ENCODE results near the gene PRKAG2. TPM values are rescaled to one million over a fixed set of nuclear protein-coding genes. Genes with fewer than 3 reads are reported as not detected.

Gene PRKAG2
- total RNA-seq, 4 donors from 2014 or later, result 8.9 to 35.1 (median 13.6) TPM

GRCh38 chr7:151859111-151859947, 17.6 kb downstream of the PRKAG2 start:
- H3K27ac ChIP-seq, result no peak overlapping the region
- intact Hi-C loops (cut with DNase I), result no loop called here
- H3K4me1 ChIP-seq, result peaks cover 0 to 47% (median 11%) of the 10 kb centered on the region in 3 donors
- H3K4me3 ChIP-seq, result no peak overlapping the region
- peaks cover 0 to 9% (median 0%) of the 10 kb centered on the region in 3 donors for H3K36me3 ChIP-seq
- WGBS, 2 donors, result 78 to 88% methylated on average over 18 to 23 of the region's 28 CpGs
- TF ChIP-seq POLR2A (IDR thresholded peaks at IDR 0.05), result no peak
- no peak for TF ChIP-seq CTCF (IDR thresholded peaks at IDR 0.05)
- H3K9me3 ChIP-seq, result no peaks in the 10 kb centered on the region
- no peaks in the 10 kb centered on the region for H3K27me3 ChIP-seq
- no peak for DNase-seq

GRCh38 chr7:151858456-151858855, 18.5 kb downstream of the PRKAG2 start:
- H3K27ac ChIP-seq, result no peak overlapping the region
- no peaks in the 10 kb centered on the region for H3K27me3 ChIP-seq
- no peak for DNase-seq
- H3K9me3 ChIP-seq, result no peaks in the 10 kb centered on the region
- intact Hi-C loops (cut with DNase I), result no loop called here
- 91 to 93% methylated on average over 5 of the region's 5 CpGs for WGBS, 2 donors
- H3K36me3 ChIP-seq, result peaks cover 0 to 9% (median 0%) of the 10 kb centered on the region in 3 donors
- no peak for TF ChIP-seq CTCF (IDR thresholded peaks at IDR 0.05)
- TF ChIP-seq POLR2A (IDR thresholded peaks at IDR 0.05), result no peak
- peaks cover 0 to 44% (median 11%) of the 10 kb centered on the region in 3 donors for H3K4me1 ChIP-seq
- H3K4me3 ChIP-seq, result no peak overlapping the region

- Histone ChIP-seq H3K4me1 (peaks cover 0 to 46% (median 11%) of the 10 kb centered on the region in 3 donors), H3K36me3 (peaks cover 0 to 9% (median 0%) of the 10 kb centered on the region in 3 donors), H3K27ac (no peak overlapping the region), H3K9me3 (no peaks in the 10 kb centered on the region), H3K27me3 (no peaks in the 10 kb centered on the region), H3K4me3 (no peak overlapping the region)
- WGBS, 2 donors, result 77 to 81% methylated on average over 5 to 7 of the region's 7 CpGs
- DNase-seq, result no peak
- intact Hi-C loops (cut with DNase I), result no loop called here
- no peak for TF ChIP-seq POLR2A (IDR thresholded peaks at IDR 0.05)
- no peak for TF ChIP-seq CTCF (IDR thresholded peaks at IDR 0.05)
Observed at GRCh38 chr7:151857866-151858450, 19.0 kb downstream of the PRKAG2 start.

- WGBS, 2 donors, result 93 to 96% methylated on average over 12 of the region's 12 CpGs
- Histone ChIP-seq H3K27me3 (no peaks in the 10 kb centered on the region), H3K4me1 (peaks cover 0 to 52% (median 13%) of the 10 kb centered on the region in 3 donors), H3K27ac (no peak overlapping the region), H3K9me3 (no peaks in the 10 kb centered on the region), H3K4me3 (no peak overlapping the region), H3K36me3 (peaks cover 0 to 9% (median 0%) of the 10 kb centered on the region in 3 donors)
- DNase-seq, result no peak
- TF ChIP-seq POLR2A (IDR thresholded peaks at IDR 0.05) (no peak), CTCF (IDR thresholded peaks at IDR 0.05) (no peak)
- intact Hi-C loops (cut with DNase I), result no loop called here
Observed at GRCh38 chr7:151857412-151857811, 19.5 kb downstream of the PRKAG2 start.

GRCh38 chr7:151856516-151856915, 20.4 kb downstream of the PRKAG2 start:
- no peaks in the 10 kb centered on the region for H3K27me3 ChIP-seq
- intact Hi-C loops (cut with DNase I), result no loop called here
- no peak for TF ChIP-seq CTCF (IDR thresholded peaks at IDR 0.05)
- no peak for TF ChIP-seq POLR2A (IDR thresholded peaks at IDR 0.05)
- no peak for DNase-seq
- H3K4me3 ChIP-seq, result no peak overlapping the region
- peaks cover 0 to 9% (median 0%) of the 10 kb centered on the region in 3 donors for H3K36me3 ChIP-seq
- H3K9me3 ChIP-seq, result no peaks in the 10 kb centered on the region
- H3K27ac ChIP-seq, result no peak overlapping the region
- H3K4me1 ChIP-seq, result peaks cover 8 to 61% (median 20%) of the 10 kb centered on the region in 3 donors
- 85 to 97% methylated on average over 15 to 16 of the region's 16 CpGs for WGBS, 2 donors
